Osteocyte (in vitro differentiated cells): ENCODE measurements around the gene NOVA2. TPM values are rescaled to one million over a fixed set of nuclear protein-coding genes. Genes with fewer than 3 reads are reported as not detected.

ENCODE experiments used
- DNase-seq: peaks from one replicate; pipeline ENCODE4 v3.0.0; 2021; ENCODE audit warnings: mixed read lengths; ENCODE audit not compliant: unreplicated experiment; ENCODE audit errors: extremely low spot score
- H3K27ac Mint-ChIP-seq: one replicate; pipeline ENCODE4 v1.8.0; 2021; ENCODE audit warnings: mild to moderate bottlenecking, mixed read lengths; ENCODE audit not compliant: unreplicated experiment
- H3K27me3 Mint-ChIP-seq: one replicate; pipeline ENCODE4 v1.8.0; 2021; ENCODE audit warnings: mixed read lengths; ENCODE audit not compliant: unreplicated experiment
- H3K36me3 Mint-ChIP-seq: one replicate; pipeline ENCODE4 v1.8.0; 2021; ENCODE audit warnings: mixed read lengths; ENCODE audit not compliant: unreplicated experiment
- H3K4me1 Mint-ChIP-seq: one replicate; pipeline ENCODE4 v1.8.0; 2021; ENCODE audit warnings: mixed read lengths; ENCODE audit not compliant: unreplicated experiment
- H3K4me3 Mint-ChIP-seq: one replicate; pipeline ENCODE4 v1.8.0; 2021; ENCODE audit warnings: mild to moderate bottlenecking, moderate library complexity, mixed read lengths; ENCODE audit not compliant: unreplicated experiment
- H3K9me3 Mint-ChIP-seq: one replicate; pipeline ENCODE4 v1.8.0; 2021; ENCODE audit warnings: mixed read lengths; ENCODE audit not compliant: unreplicated experiment
- CTCF ChIP-seq: fragments of 200-600 bp; sonication (generic); IDR thresholded peaks from 2 replicates; pipeline ENCODE4 v1.5.0; 2021; ENCODE audit warnings: antibody characterized with exemption, mild to moderate bottlenecking, moderate library complexity
- total RNA-seq: library from RNA; stranded (reverse); gene quantifications from 2 replicates; pipeline ENCODE4 v1.2.1, GENCODE V29; 2021

The NOVA2 gene
- total RNA-seq, 1 donor from 2014 or later = not detected

DNA sequence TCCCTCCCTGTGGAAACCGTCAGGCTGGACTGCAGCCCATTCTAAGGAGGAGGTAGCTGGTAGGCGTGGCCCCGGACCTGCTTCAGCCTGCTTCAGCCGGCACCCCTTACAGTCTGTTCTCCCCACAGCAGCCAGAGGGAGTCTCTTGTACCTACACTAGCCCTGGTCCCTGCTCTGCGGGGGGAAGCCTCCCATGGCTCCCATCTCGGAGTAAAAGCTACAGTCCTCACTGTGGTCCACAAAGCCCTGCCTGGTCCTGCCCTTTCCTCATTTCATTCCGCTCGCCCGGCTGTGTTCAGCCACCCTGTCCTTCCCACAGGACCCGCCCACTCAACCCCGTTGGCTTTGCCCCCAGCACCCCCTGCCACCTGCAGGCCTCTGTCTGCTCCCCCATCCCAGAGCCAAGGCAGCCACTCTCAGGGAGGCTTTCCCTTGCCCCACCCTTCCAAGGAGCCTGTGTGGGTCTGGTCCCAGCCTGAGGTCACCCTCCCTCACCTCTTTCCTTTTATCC, 47.9 kb upstream of the NOVA2 start:
- no peak overlapping the region for H3K27ac Mint-ChIP-seq
- H3K27me3 Mint-ChIP-seq = no peaks in the 10 kb centered on the region
- H3K9me3 Mint-ChIP-seq = no peaks in the 10 kb centered on the region
- no peak overlapping the region for H3K4me3 Mint-ChIP-seq
- TF ChIP-seq CTCF = no peak
- DNase-seq = no peak
- peaks cover 3% of the 10 kb centered on the region for H3K36me3 Mint-ChIP-seq
- H3K4me1 Mint-ChIP-seq = peaks cover 3% of the 10 kb centered on the region

GRCh38 chr19:46020819-46021125, 47.1 kb upstream of the NOVA2 start:
- DNase-seq = no peak
- Mint-ChIP-seq H3K9me3 (no peaks in the 10 kb centered on the region), H3K36me3 (peaks cover 3% of the 10 kb centered on the region), H3K27ac (no peak overlapping the region), H3K27me3 (peaks cover 3% of the 10 kb centered on the region), H3K4me1 (peaks cover 7% of the 10 kb centered on the region), H3K4me3 (no peak overlapping the region)
- no peak for TF ChIP-seq CTCF

DNA sequence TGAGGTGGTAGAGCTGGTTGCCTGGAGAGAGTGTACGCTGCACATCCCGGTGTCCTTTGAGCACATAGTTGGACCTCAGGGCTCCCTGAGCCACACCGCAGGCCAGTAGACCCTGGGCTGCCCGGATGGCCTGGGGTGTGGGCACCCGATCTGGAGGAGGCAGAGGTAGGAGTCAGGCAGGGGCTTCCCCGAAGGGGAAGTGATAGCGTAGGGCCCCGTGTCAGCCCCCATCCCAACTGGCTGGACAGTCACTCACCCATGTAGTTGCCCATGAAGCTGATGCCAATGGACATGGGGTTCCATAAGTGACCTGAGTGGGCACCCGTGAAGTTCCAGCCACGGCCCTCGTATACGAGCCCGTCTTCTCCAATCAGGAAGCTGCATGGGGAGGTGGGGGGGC, 45.6 kb upstream of the NOVA2 start:
- DNase-seq = no peak
- Mint-ChIP-seq H3K36me3 (peaks cover 3% of the 10 kb centered on the region), H3K9me3 (no peaks in the 10 kb centered on the region), H3K4me3 (no peak overlapping the region), H3K27ac (no peak overlapping the region), H3K27me3 (peaks cover 12% of the 10 kb centered on the region), H3K4me1 (peaks cover 17% of the 10 kb centered on the region)
- TF ChIP-seq CTCF = no peak

DNA sequence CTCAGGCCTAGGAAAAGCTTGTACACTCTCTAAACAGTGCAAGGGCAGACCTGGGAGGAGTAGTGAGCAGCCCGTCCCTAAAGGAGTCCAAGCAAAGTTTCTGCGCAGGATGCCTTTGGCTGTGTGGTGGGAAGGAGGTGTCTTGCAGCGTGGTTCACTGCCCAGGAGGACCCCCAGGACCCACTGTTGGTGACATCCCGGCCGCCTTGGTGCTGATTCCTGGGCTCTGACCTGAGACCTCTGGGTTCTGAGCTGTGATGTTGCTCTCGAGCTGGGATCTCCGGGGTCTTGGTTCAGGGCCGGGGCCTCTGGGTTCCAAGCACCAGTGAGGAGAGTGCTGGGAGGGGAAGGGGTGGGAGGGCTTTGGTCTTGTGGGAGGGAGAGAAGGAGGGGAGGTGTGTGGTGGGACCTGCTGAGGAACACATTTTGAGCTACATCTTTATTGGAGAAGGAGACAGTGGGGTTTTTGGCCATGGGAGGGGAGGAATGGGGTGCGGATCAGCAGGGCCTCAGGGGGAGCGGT, 45.1 kb upstream of the NOVA2 start:
- Mint-ChIP-seq H3K9me3 (no peaks in the 10 kb centered on the region), H3K27me3 (peaks cover 12% of the 10 kb centered on the region), H3K27ac (no peak overlapping the region), H3K36me3 (peaks cover 3% of the 10 kb centered on the region), H3K4me3 (no peak overlapping the region), H3K4me1 (peaks cover 17% of the 10 kb centered on the region)
- TF ChIP-seq CTCF = no peak
- no peak for DNase-seq

GRCh38 chr19:46017874-46018675, 44.4 kb upstream of the NOVA2 start:
- H3K27ac Mint-ChIP-seq = no peak overlapping the region
- DNase-seq = no peak
- TF ChIP-seq CTCF = no peak
- H3K4me1 Mint-ChIP-seq = peaks cover 17% of the 10 kb centered on the region
- peaks cover 12% of the 10 kb centered on the region for H3K27me3 Mint-ChIP-seq
- no peaks in the 10 kb centered on the region for H3K9me3 Mint-ChIP-seq
- no peak overlapping the region for H3K4me3 Mint-ChIP-seq
- peaks cover 3% of the 10 kb centered on the region for H3K36me3 Mint-ChIP-seq
